SU-DHL-6 (cell line): ENCODE results near the gene ZNF831.

Source experiments
- H2AFZ ChIP-seq: fragments of 200-600 bp; sonication (generic); 2 replicates; pipeline ENCODE4 v1.6.1; 2014; ENCODE audit warnings: low read depth, mild to moderate bottlenecking, moderate library complexity, mixed read lengths, antibody characterized with exemption, low read length; ENCODE audit not compliant: severe bottlenecking
- H3F3A ChIP-seq: fragments of 200-600 bp; shearing (Covaris generic); 2 replicates; pipeline ENCODE4 v1.6.0; 2016; ENCODE audit warnings: antibody characterized with exemption, mild to moderate bottlenecking; ENCODE audit not compliant: insufficient read depth
- H3K27ac ChIP-seq: fragments of 200-600 bp; sonication (generic); 2 replicates; pipeline ENCODE4 v1.5.1; 2016; ENCODE audit warnings: low read depth, mild to moderate bottlenecking, low read length, moderate library complexity, mixed read lengths
- H3K27me3 ChIP-seq: fragments of 200-600 bp; sonication (generic), shearing (Covaris generic); 2 replicates; pipeline ENCODE4 v1.6.0; 2014; ENCODE audit warnings: mild to moderate bottlenecking, low read length
- H3K36me3 ChIP-seq: fragments of 200-600 bp; sonication (generic); 2 replicates; pipeline ENCODE4 v1.6.1; 2014; ENCODE audit warnings: mild to moderate bottlenecking, low read length, mixed read lengths
- H3K4me2 ChIP-seq: fragments of 300-600, 200-600 bp; shearing (Covaris generic), sonication (generic); 2 replicates; pipeline ENCODE4 v1.6.0; 2014; ENCODE audit warnings: low read length, low read depth, mild to moderate bottlenecking; ENCODE audit not compliant: poor library complexity, severe bottlenecking
- H3K4me3 ChIP-seq: fragments of 200-600 bp; sonication (generic); 2 replicates; pipeline ENCODE4 v1.5.1; 2014; ENCODE audit warnings: antibody characterized with exemption, low read length, mild to moderate bottlenecking, mixed read lengths; ENCODE audit not compliant: insufficient read depth, poor library complexity, severe bottlenecking
- H3K79me2 ChIP-seq: fragments of 200-600 bp; sonication (generic); 2 replicates; pipeline ENCODE4 v1.6.1; 2014; ENCODE audit warnings: mild to moderate bottlenecking, low read length, moderate library complexity; ENCODE audit not compliant: insufficient read depth
- H3K9ac ChIP-seq: fragments of 200-600 bp; sonication (generic); 2 replicates; pipeline ENCODE4 v1.7.0; 2014; ENCODE audit warnings: mild to moderate bottlenecking, low read length
- H3K9me2 ChIP-seq: fragments of 200-600 bp; sonication (generic); replicated peaks from 2 replicates; pipeline ENCODE4 v1.6.1; 2014; ENCODE audit warnings: low read length; ENCODE audit not compliant: insufficient read depth
- H3K9me3 ChIP-seq: fragments of 200-600 bp; sonication (generic); 2 replicates; pipeline ENCODE4 v1.6.1; 2014; ENCODE audit warnings: low read length, mixed read lengths; ENCODE audit not compliant: insufficient read depth
- H4K20me1 ChIP-seq: fragments of 200-600 bp; sonication (generic); 2 replicates; pipeline ENCODE4 v1.6.1; 2014; ENCODE audit warnings: low read depth, mild to moderate bottlenecking, antibody characterized with exemption, low read length, moderate library complexity, mixed read lengths
- EZH2phosphoT487 ChIP-seq: fragments of 200-600 bp; sonication (generic), shearing (Covaris generic); conservative IDR thresholded peaks from 2 replicates; pipeline ENCODE4 v1.6.1; 2018; ENCODE audit warnings: mild to moderate bottlenecking, antibody characterized with exemption, low read length, moderate library complexity, mixed read lengths
- TF ChIP-seq, protein P1 (sequence below): fragments of 200-600 bp; sonication (generic); IDR thresholded peaks from one replicate; pipeline ENCODE4 v1.5.1; 2017; ENCODE audit warnings: antibody characterized with exemption, mild to moderate bottlenecking, low read length, moderate library complexity; ENCODE audit not compliant: insufficient read depth, poor library complexity, severe bottlenecking

ZNF831 gene

GRCh38 chr20:59144179-59144830 lies 19.3 kb upstream of the ZNF831 start:
- no peak overlapping the region for H3K9ac ChIP-seq
- H3K4me3 ChIP-seq = no peak overlapping the region
- no peaks in the 10 kb centered on the region for H3K27me3 ChIP-seq
- no peak overlapping the region for H2AFZ ChIP-seq
- H3K36me3 ChIP-seq = no peaks in the 10 kb centered on the region
- TF ChIP-seq EZH2phosphoT487 = no peak
- TF ChIP-seq, protein P1, sequence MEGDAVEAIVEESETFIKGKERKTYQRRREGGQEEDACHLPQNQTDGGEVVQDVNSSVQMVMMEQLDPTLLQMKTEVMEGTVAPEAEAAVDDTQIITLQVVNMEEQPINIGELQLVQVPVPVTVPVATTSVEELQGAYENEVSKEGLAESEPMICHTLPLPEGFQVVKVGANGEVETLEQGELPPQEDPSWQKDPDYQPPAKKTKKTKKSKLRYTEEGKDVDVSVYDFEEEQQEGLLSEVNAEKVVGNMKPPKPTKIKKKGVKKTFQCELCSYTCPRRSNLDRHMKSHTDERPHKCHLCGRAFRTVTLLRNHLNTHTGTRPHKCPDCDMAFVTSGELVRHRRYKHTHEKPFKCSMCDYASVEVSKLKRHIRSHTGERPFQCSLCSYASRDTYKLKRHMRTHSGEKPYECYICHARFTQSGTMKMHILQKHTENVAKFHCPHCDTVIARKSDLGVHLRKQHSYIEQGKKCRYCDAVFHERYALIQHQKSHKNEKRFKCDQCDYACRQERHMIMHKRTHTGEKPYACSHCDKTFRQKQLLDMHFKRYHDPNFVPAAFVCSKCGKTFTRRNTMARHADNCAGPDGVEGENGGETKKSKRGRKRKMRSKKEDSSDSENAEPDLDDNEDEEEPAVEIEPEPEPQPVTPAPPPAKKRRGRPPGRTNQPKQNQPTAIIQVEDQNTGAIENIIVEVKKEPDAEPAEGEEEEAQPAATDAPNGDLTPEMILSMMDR = no peak
- H3F3A ChIP-seq = no peaks in the 10 kb centered on the region
- no peaks in the 10 kb centered on the region for H3K9me2 ChIP-seq
- H3K27ac ChIP-seq = no peak overlapping the region
- no peaks in the 10 kb centered on the region for H4K20me1 ChIP-seq
- H3K9me3 ChIP-seq = no peaks in the 10 kb centered on the region
- H3K79me2 ChIP-seq = no peaks in the 10 kb centered on the region
- no peak overlapping the region for H3K4me2 ChIP-seq

- Histone ChIP-seq H3K4me3 (no peak overlapping the region), H3K36me3 (no peaks in the 10 kb centered on the region), H3K9ac (no peak overlapping the region), H3K27ac (no peak overlapping the region), H3K9me3 (no peaks in the 10 kb centered on the region), H3K27me3 (no peaks in the 10 kb centered on the region), H3K79me2 (no peaks in the 10 kb centered on the region), H4K20me1 (no peaks in the 10 kb centered on the region), H3K4me2 (no peak overlapping the region), H3K9me2 (no peaks in the 10 kb centered on the region), H2AFZ (no peak overlapping the region), H3F3A (no peaks in the 10 kb centered on the region)
- no peak for TF ChIP-seq EZH2phosphoT487
- TF ChIP-seq, protein P1 = no peak
Observed at GRCh38 chr20:59144831-59145196, 18.8 kb upstream of the ZNF831 start.

- Histone ChIP-seq H4K20me1 (no peaks in the 10 kb centered on the region), H3F3A (no peaks in the 10 kb centered on the region), H3K9me2 (no peaks in the 10 kb centered on the region), H3K4me3 (no peak overlapping the region), H2AFZ (no peak overlapping the region), H3K36me3 (no peaks in the 10 kb centered on the region), H3K79me2 (no peaks in the 10 kb centered on the region), H3K9me3 (no peaks in the 10 kb centered on the region), H3K27me3 (no peaks in the 10 kb centered on the region), H3K27ac (no peak overlapping the region), H3K4me2 (no peak overlapping the region), H3K9ac (no peak overlapping the region)
- TF ChIP-seq, protein P1 = no peak
- TF ChIP-seq EZH2phosphoT487 = no peak
Observed at GRCh38 chr20:59145247-59145923, 18.2 kb upstream of the ZNF831 start.
